ENCODE data around the gene HAUS3.

DNA sequence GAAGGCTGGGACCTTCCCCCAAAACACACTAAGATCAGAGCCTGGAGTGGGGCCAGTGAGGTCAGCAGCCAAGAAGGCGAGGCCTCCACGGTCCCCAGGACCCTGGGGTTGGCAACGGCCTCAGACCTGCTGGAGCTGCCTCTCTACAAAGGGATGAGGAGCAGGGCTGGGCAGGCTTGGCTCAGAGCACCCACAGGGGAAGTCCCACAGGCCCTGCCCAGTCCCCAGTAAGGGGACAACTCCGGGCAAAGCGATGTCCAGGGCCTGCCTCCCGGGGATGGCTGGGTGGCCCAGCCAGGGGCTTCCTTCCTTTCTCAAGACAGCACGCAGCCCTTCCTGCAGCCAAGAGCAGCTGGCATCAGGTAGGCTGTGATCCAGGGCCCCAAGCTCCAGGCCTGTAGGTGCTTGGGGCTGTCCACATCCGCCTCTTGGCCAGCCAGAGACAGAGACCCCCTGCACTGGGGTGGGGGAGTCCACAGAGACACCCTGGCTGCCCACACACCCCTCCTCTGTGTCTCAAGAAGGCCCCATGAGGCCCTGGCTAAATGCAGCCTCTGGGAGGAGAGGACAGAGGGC lies 14.3 kb upstream of the HAUS3 start:
- TF ChIP-seq EZH2 (IDR thresholded peaks at IDR 0.05; ENCODE audit: insufficient read depth, poor library complexity, severe bottlenecking) (no peak), EZH2phosphoT487 (IDR thresholded peaks at IDR 0.05; ENCODE audit: insufficient read depth, low read depth) (no peak)

Data from GM23248 (cell line).